Activated T-helper 17 cell treated with anti-CD3 and anti-CD28 coated beads, Interleukin-2, amount 50 U/mL, for 72 hours (primary cell): ENCODE data around the gene DENND2C. TPM values are rescaled to one million over a fixed set of nuclear protein-coding genes. Genes with fewer than 3 reads are reported as not detected.
"Not testable (repeated sequence)": the region's sequence is repeated elsewhere in the genome, so short reads cannot be mapped to it uniquely, and the experiment has no call there.

Source experiments
- ATAC-seq: fragments of 150-1000 bp; cut with Tn5 transposase; replicated peaks from 2 replicates; pipeline ENCODE4 v1.10.0; 2021; ENCODE audit warnings: mild to moderate bottlenecking, moderate library complexity
- H3K27ac Mint-ChIP-seq: one replicate; pipeline ENCODE4 v1.8.0; 2022; ENCODE audit warnings: mixed read lengths
- H3K27me3 Mint-ChIP-seq: one replicate; pipeline ENCODE4 v1.8.0; 2022; ENCODE audit warnings: mixed read lengths
- H3K36me3 Mint-ChIP-seq: one replicate; pipeline ENCODE4 v1.8.0; 2022; ENCODE audit warnings: low read depth, mild to moderate bottlenecking, mixed read lengths
- H3K4me1 Mint-ChIP-seq: one replicate; pipeline ENCODE4 v1.8.0; 2022; ENCODE audit warnings: mixed read lengths
- H3K4me3 Mint-ChIP-seq: one replicate; pipeline ENCODE4 v1.8.0; 2022; ENCODE audit warnings: mild to moderate bottlenecking, mixed read lengths
- H3K9me3 Mint-ChIP-seq: one replicate; pipeline ENCODE4 v1.8.0; 2022; ENCODE audit warnings: mixed read lengths
- total RNA-seq, 2 donors: library from RNA; stranded (reverse); gene quantifications; one replicate each; pipeline ENCODE4 v1.2.3, GENCODE V29; 2022

DENND2C gene
- total RNA-seq, 2 donors from 2014 or later: 1.0 to 1.4 TPM

GRCh38 chr1:114595602-114596001 is 74.2 kb downstream of the DENND2C start:
- Mint-ChIP-seq H3K4me3 (no peak overlapping the region), H3K9me3 (no peaks in the 10 kb centered on the region), H3K27ac (no peak overlapping the region), H3K27me3 (peaks cover 7% of the 10 kb centered on the region), H3K4me1 (no peaks in the 10 kb centered on the region), H3K36me3 (no peaks in the 10 kb centered on the region)
- ATAC-seq: no peak

DNA sequence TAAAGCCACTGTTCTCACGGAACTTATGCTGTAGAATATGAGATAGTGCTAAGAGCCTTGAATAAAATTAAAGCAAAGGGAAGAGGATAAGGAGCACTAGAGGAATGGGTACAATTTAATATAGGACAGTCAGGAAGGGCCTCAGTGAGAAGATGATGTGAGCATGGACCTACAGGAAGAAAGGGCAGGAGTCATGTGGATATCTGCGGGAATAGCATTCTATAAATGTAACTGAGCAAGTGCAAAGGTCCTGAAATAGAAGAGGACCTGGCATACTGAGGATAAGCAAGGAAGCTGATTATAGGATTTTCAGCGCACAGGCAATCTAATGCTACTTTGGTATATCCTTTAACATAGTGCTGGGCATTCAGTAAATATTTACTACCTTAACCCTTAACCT is 75.8 kb downstream of the DENND2C start:
- no peak overlapping the region for H3K27ac Mint-ChIP-seq
- no peaks in the 10 kb centered on the region for H3K4me1 Mint-ChIP-seq
- H3K27me3 Mint-ChIP-seq: peaks cover 9% of the 10 kb centered on the region
- no peaks in the 10 kb centered on the region for H3K9me3 Mint-ChIP-seq
- H3K36me3 Mint-ChIP-seq: no peaks in the 10 kb centered on the region
- ATAC-seq: no peak
- H3K4me3 Mint-ChIP-seq: no peak overlapping the region

DNA sequence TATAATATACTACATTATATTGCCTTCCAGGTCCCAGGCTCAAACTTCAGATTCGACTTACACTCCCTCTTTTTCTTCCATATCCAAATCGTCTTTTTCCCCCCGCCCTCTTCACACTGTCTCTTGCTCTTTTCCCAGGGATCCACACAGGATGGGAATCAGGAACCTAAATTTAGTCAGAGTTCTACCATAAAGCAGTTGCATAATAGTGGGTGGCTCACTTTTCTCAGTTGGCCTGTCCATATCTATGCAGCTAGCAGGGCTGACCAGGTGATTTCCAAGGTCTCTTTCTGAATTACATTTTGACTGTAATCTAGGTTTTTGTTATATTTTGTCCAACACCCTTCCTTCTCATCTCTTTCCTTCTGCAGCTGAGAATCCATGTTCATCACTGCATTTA is 80.7 kb downstream of the DENND2C start:
- ATAC-seq: no peak
- H3K4me1 Mint-ChIP-seq: no peaks in the 10 kb centered on the region
- H3K4me3 Mint-ChIP-seq: no peak overlapping the region
- no peaks in the 10 kb centered on the region for H3K36me3 Mint-ChIP-seq
- H3K27me3 Mint-ChIP-seq: peaks cover 10% of the 10 kb centered on the region
- H3K9me3 Mint-ChIP-seq: no peaks in the 10 kb centered on the region
- H3K27ac Mint-ChIP-seq: no peak overlapping the region

GRCh38 chr1:114588196-114588689 is 81.6 kb downstream of the DENND2C start:
- Mint-ChIP-seq H3K27me3 (peaks cover 10% of the 10 kb centered on the region), H3K36me3 (no peaks in the 10 kb centered on the region), H3K4me3 (no peak overlapping the region), H3K4me1 (no peaks in the 10 kb centered on the region), H3K27ac (no peak overlapping the region), H3K9me3 (no peaks in the 10 kb centered on the region)
- ATAC-seq: no peak

GRCh38 chr1:114587203-114587991 is 82.5 kb downstream of the DENND2C start:
- no peak for ATAC-seq
- no peaks in the 10 kb centered on the region for H3K36me3 Mint-ChIP-seq

DNA sequence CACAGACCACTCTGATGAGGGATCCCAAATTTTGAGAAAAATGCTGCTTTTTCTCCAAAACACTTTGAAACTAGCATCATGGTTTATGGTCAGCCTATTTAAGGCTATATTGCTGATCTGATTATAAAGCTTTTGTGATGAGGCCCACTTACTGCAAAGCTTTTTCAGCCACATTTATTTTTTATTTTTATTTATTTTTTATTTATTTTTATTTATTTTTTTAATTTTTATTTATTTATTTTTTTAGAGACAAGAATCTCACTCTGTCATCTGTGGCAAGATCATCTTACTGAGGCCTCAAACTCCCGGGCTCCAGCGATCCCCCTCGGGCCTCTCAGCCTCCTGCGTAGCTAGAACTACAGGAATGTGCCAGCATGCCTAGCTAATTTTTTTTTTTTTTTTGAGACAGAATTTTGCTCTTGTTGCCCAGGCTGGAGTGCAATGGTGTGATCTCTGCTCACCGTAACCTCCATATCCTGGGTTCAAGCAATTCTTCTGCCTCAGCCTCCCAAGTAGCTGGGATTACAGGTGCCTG is 83.3 kb downstream of the DENND2C start:
- H3K36me3 Mint-ChIP-seq: peaks cover 3% of the 10 kb centered on the region
- H3K4me3 Mint-ChIP-seq: no peak overlapping the region
- peaks cover 3% of the 10 kb centered on the region for H3K27me3 Mint-ChIP-seq
- ATAC-seq: no peak
- H3K9me3 Mint-ChIP-seq: no peaks in the 10 kb centered on the region
- no peak overlapping the region for H3K27ac Mint-ChIP-seq
- peaks cover 8% of the 10 kb centered on the region for H3K4me1 Mint-ChIP-seq

More at GRCh38 chr1:114587203-114587991, 82.5 kb downstream of the DENND2C start:
- no peaks in the 10 kb centered on the region for H3K9me3 Mint-ChIP-seq
- no peak overlapping the region for H3K4me3 Mint-ChIP-seq
- peaks cover under 1% of the 10 kb centered on the region for H3K4me1 Mint-ChIP-seq
- no peak overlapping the region for H3K27ac Mint-ChIP-seq
- H3K27me3 Mint-ChIP-seq: peaks cover 3% of the 10 kb centered on the region

- H3K4me3 Mint-ChIP-seq: no peak overlapping the region
- H3K36me3 Mint-ChIP-seq: peaks cover 10% of the 10 kb centered on the region
- H3K9me3 Mint-ChIP-seq: no peaks in the 10 kb centered on the region
- peaks cover 3% of the 10 kb centered on the region for H3K27me3 Mint-ChIP-seq
- ATAC-seq: no peak
- H3K4me1 Mint-ChIP-seq: peaks cover 9% of the 10 kb centered on the region
- no peak overlapping the region for H3K27ac Mint-ChIP-seq
Measured at GRCh38 chr1:114585231-114585630, 84.6 kb downstream of the DENND2C start.

DNA sequence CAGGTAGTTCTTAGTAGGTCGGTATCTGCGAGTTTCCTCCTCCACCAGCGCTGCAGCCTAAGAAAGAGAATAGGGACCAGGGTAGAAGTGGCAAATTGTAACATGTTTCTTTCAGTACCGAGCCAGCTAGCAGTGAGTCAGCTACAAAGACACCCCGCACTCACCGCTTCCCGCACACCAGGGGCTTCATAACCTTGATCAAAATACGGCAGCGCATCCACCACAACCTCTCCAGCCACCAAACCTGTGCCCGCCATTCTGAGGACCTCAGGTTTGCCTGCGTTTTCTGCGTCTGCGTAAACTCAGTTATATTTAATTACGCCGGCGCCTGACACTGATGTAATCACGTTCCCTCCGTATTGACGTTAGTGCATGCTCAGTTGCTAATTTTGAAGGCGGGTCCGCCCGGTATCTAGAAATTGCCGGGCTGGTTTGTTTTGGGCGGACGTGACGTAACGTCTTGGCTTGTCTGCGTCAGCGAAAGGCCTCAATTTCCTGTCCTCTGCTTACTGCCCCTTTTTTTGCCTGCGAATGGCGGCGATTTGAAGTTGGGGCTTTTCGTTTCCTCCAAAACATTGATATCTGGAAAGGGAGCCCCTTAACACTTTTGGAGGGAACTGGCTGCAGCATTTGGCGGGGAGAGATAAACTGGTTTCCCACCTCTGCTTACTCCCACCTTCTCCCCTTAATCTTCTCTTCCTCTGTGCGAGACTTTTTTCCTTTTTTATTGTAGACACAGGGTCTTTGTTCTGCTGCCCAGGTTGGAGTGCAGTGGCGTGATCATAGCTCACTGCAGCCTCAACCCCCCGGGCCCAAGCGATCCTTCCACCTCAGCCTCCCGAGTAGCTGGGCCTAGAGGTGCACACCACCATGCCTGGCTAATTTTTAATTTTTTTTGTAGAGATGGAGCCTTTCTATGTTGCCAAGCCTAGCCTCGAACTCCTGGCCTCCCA is 88.2 kb downstream of the DENND2C start, which contains the start of gene BCAS2:
TSS of gene BCAS2 (minus strand) at position 281 of the 953 bp plus-strand sequence. CDS start at position 257, 24 bp downstream.
- H3K4me3 Mint-ChIP-seq: peak within 1 kb of the TSS; percentile 98
- H3K9me3 Mint-ChIP-seq: no peaks in the 10 kb centered on the region
- ATAC-seq: peak; percentile 99
- peaks cover 46% of the 10 kb centered on the region for H3K36me3 Mint-ChIP-seq
- H3K27me3 Mint-ChIP-seq: no peaks in the 10 kb centered on the region
- H3K4me1 Mint-ChIP-seq: peaks cover 9% of the 10 kb centered on the region
- H3K27ac Mint-ChIP-seq: peak within 1 kb of the TSS; percentile 98

DNA sequence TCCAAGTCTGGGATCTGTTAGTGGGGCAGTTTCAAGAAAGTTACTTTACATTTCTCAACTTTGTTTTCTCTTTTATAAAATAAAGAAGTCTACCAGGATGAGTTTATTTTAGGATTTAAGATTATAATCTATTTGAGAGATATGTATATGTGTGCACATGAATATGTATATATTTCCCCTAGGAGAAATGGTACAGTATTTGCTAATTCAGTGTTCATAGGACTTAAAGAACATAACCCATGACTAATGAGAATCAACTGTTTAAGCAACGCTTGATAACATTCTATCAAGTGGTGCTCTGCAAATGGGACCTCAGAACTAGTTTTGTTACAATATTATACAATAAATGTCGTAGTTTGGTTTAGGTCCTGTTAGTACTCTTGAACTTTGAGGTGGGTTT is 95.5 kb downstream of the DENND2C start:
- Mint-ChIP-seq H3K36me3 (peaks cover 99% of the 10 kb centered on the region), H3K4me1 (no peaks in the 10 kb centered on the region), H3K4me3 (no peak overlapping the region), H3K27me3 (no peaks in the 10 kb centered on the region), H3K27ac (no peak overlapping the region), H3K9me3 (no peaks in the 10 kb centered on the region)
- no peak for ATAC-seq

- ATAC-seq: no peak
- Mint-ChIP-seq H3K36me3 (peaks cover 49% of the 10 kb centered on the region), H3K9me3 (peaks cover 9% of the 10 kb centered on the region), H3K4me1 (no peaks in the 10 kb centered on the region), H3K27me3 (no peaks in the 10 kb centered on the region), H3K4me3 (no peak overlapping the region), H3K27ac (no peak overlapping the region)
Measured at GRCh38 chr1:114564141-114564540, 105.7 kb downstream of the DENND2C start.

DNA sequence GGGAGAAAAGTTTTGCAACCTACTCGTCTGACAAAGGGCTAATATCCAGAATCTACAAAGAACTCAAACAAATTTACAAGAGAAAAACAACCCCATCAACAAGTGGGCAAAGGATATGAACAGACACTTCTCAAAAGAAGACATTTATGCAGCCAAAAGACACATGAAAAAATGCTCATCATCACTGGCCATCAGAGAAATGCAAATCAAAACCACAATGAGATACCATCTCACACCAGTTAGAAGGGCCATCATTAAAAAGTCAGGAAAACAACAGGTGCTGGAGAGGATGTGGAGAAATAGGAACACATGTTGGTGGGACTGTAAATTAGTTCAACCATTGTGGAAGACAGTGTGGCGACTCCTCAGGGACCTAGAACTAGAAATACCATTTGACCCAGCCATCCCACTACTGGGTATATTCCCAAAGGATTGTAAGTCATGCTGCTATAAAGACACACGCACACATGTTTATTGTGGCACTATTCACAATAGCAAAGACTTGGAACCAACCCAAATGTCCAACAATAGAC is 106.8 kb downstream of the DENND2C start:
- not testable (repeated sequence) for H3K27ac Mint-ChIP-seq, ATAC-seq

GRCh38 chr1:114561333-114561732 is 108.5 kb downstream of the DENND2C start:
- no peaks in the 10 kb centered on the region for H3K27me3 Mint-ChIP-seq
- no peak overlapping the region for H3K4me3 Mint-ChIP-seq
- H3K36me3 Mint-ChIP-seq: peaks cover 21% of the 10 kb centered on the region
- no peak for ATAC-seq
- no peaks in the 10 kb centered on the region for H3K4me1 Mint-ChIP-seq
- peaks cover 9% of the 10 kb centered on the region for H3K9me3 Mint-ChIP-seq
- H3K27ac Mint-ChIP-seq: no peak overlapping the region

More for the DNA sequence above, 106.8 kb downstream of the DENND2C start:
- peaks cover 38% of the 10 kb centered on the region for H3K36me3 Mint-ChIP-seq
- H3K9me3 Mint-ChIP-seq, H3K27me3 Mint-ChIP-seq, H3K4me1 Mint-ChIP-seq, H3K4me3 Mint-ChIP-seq: not testable (repeated sequence)

- Mint-ChIP-seq H3K27ac (no peak overlapping the region), H3K4me3 (no peak overlapping the region), H3K36me3 (peaks cover 4% of the 10 kb centered on the region), H3K4me1 (no peaks in the 10 kb centered on the region), H3K9me3 (no peaks in the 10 kb centered on the region), H3K27me3 (no peaks in the 10 kb centered on the region)
- ATAC-seq: no peak
Measured at GRCh38 chr1:114559356-114559755, 110.5 kb downstream of the DENND2C start.

DNA sequence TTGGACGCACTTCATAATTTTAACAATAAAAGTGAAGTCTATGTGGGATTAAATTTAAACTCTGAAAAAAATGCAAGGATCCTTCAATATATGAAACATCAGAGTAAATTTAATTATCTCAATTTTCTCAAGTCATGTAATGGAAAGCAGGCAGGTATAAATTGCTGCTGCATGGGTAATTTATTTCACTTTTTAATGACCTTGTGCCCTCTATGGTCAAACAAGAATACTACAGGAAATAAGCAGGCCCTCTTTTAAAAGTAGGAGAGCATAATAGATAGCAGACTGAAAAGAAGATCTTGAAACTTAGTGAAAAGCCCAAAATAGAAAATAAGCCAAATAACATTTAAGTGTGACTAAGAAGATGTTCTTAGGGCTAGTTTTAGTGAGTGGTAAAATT is 111.3 kb downstream of the DENND2C start:
- Mint-ChIP-seq H3K4me1 (no peaks in the 10 kb centered on the region), H3K9me3 (no peaks in the 10 kb centered on the region), H3K27ac (no peak overlapping the region), H3K36me3 (peaks cover 4% of the 10 kb centered on the region), H3K27me3 (no peaks in the 10 kb centered on the region), H3K4me3 (no peak overlapping the region)
- ATAC-seq: no peak
